GM23248 (cell line): ENCODE results near the gene RFTN1. TPM values are rescaled to one million over a fixed set of nuclear protein-coding genes. Genes with fewer than 3 reads are reported as not detected.

Experiments used
- DNase-seq: peaks from one replicate; pipeline ENCODE4 v3.0.0-alpha.2; 2015
- H2AFZ ChIP-seq: fragments of 200-600 bp; sonication (generic); 2 replicates; pipeline ENCODE4 v1.6.1; 2016; ENCODE audit warnings: antibody characterized with exemption
- H3F3A ChIP-seq: fragments of 200-600 bp; sonication (generic); 2 replicates; pipeline ENCODE4 v1.6.1; 2016; ENCODE audit warnings: mild to moderate bottlenecking, antibody characterized with exemption, mixed run types; ENCODE audit not compliant: insufficient read depth
- H3K27ac ChIP-seq: fragments of 200-600 bp; sonication (generic); 2 replicates; pipeline ENCODE4 v1.5.1; 2016; ENCODE audit warnings: mild to moderate bottlenecking
- H3K27me3 ChIP-seq: fragments of 200-600 bp; sonication (generic); replicated peaks from 2 replicates; pipeline ENCODE4 v1.6.1; 2016; ENCODE audit warnings: mild to moderate bottlenecking; ENCODE audit not compliant: insufficient read depth
- H3K36me3 ChIP-seq: fragments of 200-600 bp; sonication (generic); 2 replicates; pipeline ENCODE4 v1.6.1; 2016; ENCODE audit warnings: low read depth, mild to moderate bottlenecking
- H3K4me1 ChIP-seq: fragments of 200-600 bp; sonication (generic); 2 replicates; pipeline ENCODE4 v1.6.1; 2016; ENCODE audit warnings: mild to moderate bottlenecking; ENCODE audit not compliant: insufficient read depth
- H3K4me2 ChIP-seq: fragments of 200-600 bp; sonication (generic); one replicate; pipeline ENCODE4 v1.6.1; 2016; ENCODE audit warnings: mild to moderate bottlenecking; ENCODE audit not compliant: unreplicated experiment
- H3K4me3 ChIP-seq: fragments of 200-600 bp; sonication (generic); 2 replicates; pipeline ENCODE4 v1.5.1; 2016; ENCODE audit warnings: mild to moderate bottlenecking
- H3K79me2 ChIP-seq: fragments of 200-600 bp; sonication (generic); 2 replicates; pipeline ENCODE4 v1.6.1; 2016; ENCODE audit warnings: mild to moderate bottlenecking; ENCODE audit not compliant: insufficient read depth
- H3K9ac ChIP-seq: fragments of 200-600 bp; sonication (generic); 2 replicates; pipeline ENCODE4 v1.6.1; 2016; ENCODE audit warnings: mild to moderate bottlenecking
- H3K9me2 ChIP-seq: fragments of 200-600 bp; sonication (generic); 2 replicates; pipeline ENCODE4 v1.6.1; 2016; ENCODE audit warnings: mixed run types, mild to moderate bottlenecking, moderate library complexity; ENCODE audit not compliant: insufficient read depth
- H3K9me3 ChIP-seq: fragments of 200-600 bp; sonication (generic); one replicate; pipeline ENCODE4 v1.6.1; 2017; ENCODE audit warnings: low read depth
- H4K20me1 ChIP-seq: fragments of 200-600 bp; sonication (generic); 2 replicates; pipeline ENCODE4 v1.6.0; 2016; ENCODE audit not compliant: insufficient read depth
- EZH2 ChIP-seq: fragments of 200-600 bp; sonication (generic); IDR thresholded peaks from 2 replicates; pipeline ENCODE4 v1.6.1; 2018; ENCODE audit warnings: antibody characterized with exemption, mild to moderate bottlenecking; ENCODE audit not compliant: insufficient read depth, poor library complexity, severe bottlenecking
- EZH2phosphoT487 ChIP-seq: fragments of 200-600 bp; sonication (generic); IDR thresholded peaks from 2 replicates; pipeline ENCODE4 v1.6.1; 2018; ENCODE audit warnings: antibody characterized with exemption, moderate library complexity, mild to moderate bottlenecking, low read depth; ENCODE audit not compliant: insufficient read depth
- WGBS, 2 experiments: methylation state at CpG; one replicate each; pipeline ENCODE4 v1.1.6; 2015 to 2017; ENCODE audit warnings: low lambda C conversion rate in 2 of 2, low coverage in 1 of 2; ENCODE audit errors: missing lambda C conversion rate in 2 of 2; 5-methylcytosine and 5-hydroxymethylcytosine counted together
- in situ Hi-C: fragments of 300-500 bp; cut with MboI; formaldehyde crosslinking; loops from 2 replicates; pipeline ENCODE4 v1.15.0; 2020
- polyA plus RNA-seq: library from polyadenylated mRNA; unstranded; fragments of >200 nt; fragmentation: Nextera tagmentation; extraction: Ambion mirVana; gene quantifications from 2 replicates; pipeline ENCODE4 v1.2.1, GENCODE V29; 2016
- total RNA-seq: library from RNA; depleted of rRNA; stranded (reverse); fragments of >200 nt; shearing (Covaris generic); gene quantifications from 2 replicates; pipeline ENCODE4 v1.2.3, GENCODE V29; 2014

The RFTN1 gene
- total and polyA plus RNA-seq, 2 experiments from 2014 or later = 43.1 to 77.7 TPM

DNA sequence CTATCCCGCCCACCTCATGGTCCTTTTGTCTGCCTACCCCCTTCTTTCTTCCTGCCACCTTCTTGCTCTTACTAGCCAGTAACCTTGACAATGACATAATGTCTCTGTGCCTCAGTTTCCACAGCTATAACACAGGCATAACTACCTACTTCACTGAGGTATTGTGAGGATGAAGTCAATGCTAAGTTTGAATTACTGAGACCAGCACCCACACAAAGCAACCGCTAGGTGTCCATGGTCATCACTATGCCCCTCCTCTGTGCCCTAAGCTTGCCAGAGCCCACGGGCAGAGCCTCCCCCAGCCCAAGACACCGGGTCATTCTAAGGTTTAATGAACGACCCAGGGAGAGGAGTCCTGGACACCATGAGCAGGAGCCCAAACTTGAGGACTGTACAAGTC, 146.9 kb downstream of the RFTN1 start:
- Histone ChIP-seq H3K4me1 (peaks cover 13% of the 10 kb centered on the region; the same call in 1 of the 2 replicates), H2AFZ (no peak overlapping the region), H3K27me3 (no peaks in the 10 kb centered on the region), H4K20me1 (no peaks in the 10 kb centered on the region; the same call in 1 of the 2 replicates), H3K9me2 (no peaks in the 10 kb centered on the region), H3K4me2 (no peak overlapping the region), H3F3A (no peaks in the 10 kb centered on the region), H3K27ac (no peak overlapping the region), H3K9ac (no peak overlapping the region), H3K4me3 (no peak overlapping the region), H3K79me2 (no peaks in the 10 kb centered on the region), H3K36me3 (peaks cover 9% of the 10 kb centered on the region; the same call in 1 of the 2 replicates), H3K9me3 (no peaks in the 10 kb centered on the region)
- TF ChIP-seq EZH2 (no peak), EZH2phosphoT487 (no peak)
- DNase-seq = no peak
- 73 to 76% methylated on average over 5 of the region's 5 CpGs for WGBS, 2 experiments
- in situ Hi-C loops = no loop called here

GRCh38 chr3:16365491-16366128, 147.9 kb downstream of the RFTN1 start:
- WGBS, 2 experiments = 93 to 97% methylated on average over 6 of the region's 6 CpGs

DNA sequence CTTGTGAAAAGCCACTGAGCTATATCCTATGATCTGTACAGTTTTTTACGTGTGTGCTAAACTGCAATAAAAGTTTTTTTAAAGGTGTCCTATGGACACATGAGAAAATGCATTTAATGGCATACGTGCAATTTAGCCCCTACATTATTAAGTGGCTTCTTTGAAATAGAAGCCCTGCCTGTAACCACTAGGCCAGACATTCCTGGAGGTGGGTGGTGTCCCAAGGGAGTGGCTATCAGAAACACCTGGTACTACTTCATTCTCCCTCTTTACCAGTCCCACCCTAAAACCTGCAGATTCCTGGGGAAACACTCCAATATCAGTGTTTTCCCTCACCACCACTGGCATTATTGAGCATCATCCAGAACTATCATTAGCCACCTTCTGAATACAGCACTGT, 148.5 kb downstream of the RFTN1 start:
- in situ Hi-C loops = no loop called here
- Histone ChIP-seq H3K4me2 (no peak overlapping the region), H3K27me3 (no peaks in the 10 kb centered on the region), H4K20me1 (no peaks in the 10 kb centered on the region; the same call in 1 of the 2 replicates), H2AFZ (no peak overlapping the region), H3K79me2 (no peaks in the 10 kb centered on the region), H3K9ac (no peak overlapping the region), H3K4me3 (no peak overlapping the region), H3K9me3 (no peaks in the 10 kb centered on the region), H3K9me2 (no peaks in the 10 kb centered on the region), H3K4me1 (peaks cover 11% of the 10 kb centered on the region; the same call in 1 of the 2 replicates), H3F3A (no peaks in the 10 kb centered on the region), H3K36me3 (peaks cover 9% of the 10 kb centered on the region; the same call in 1 of the 2 replicates), H3K27ac (no peak overlapping the region)
- no peak for DNase-seq
- 94 to 97% methylated on average over 2 of the region's 2 CpGs for WGBS, 2 experiments
- TF ChIP-seq EZH2phosphoT487 = no peak
- TF ChIP-seq EZH2 = no peak

More at GRCh38 chr3:16365491-16366128, 147.9 kb downstream of the RFTN1 start:
- H3K79me2 ChIP-seq = no peaks in the 10 kb centered on the region
- peaks cover 9% of the 10 kb centered on the region; the same call in 1 of the 2 replicates for H3K36me3 ChIP-seq
- H3K9ac ChIP-seq = no peak overlapping the region
- H2AFZ ChIP-seq = no peak overlapping the region
- no peaks in the 10 kb centered on the region for H3K9me3 ChIP-seq
- no peak overlapping the region for H3K27ac ChIP-seq
- no peak for DNase-seq
- H3K4me3 ChIP-seq = no peak overlapping the region
- in situ Hi-C loops = no loop called here
- TF ChIP-seq EZH2phosphoT487 (no peak), EZH2 (no peak)
- H3K4me2 ChIP-seq = no peak overlapping the region
- H3K27me3 ChIP-seq = no peaks in the 10 kb centered on the region
- no peaks in the 10 kb centered on the region for H3K9me2 ChIP-seq
- H3K4me1 ChIP-seq = peaks cover 13% of the 10 kb centered on the region; the same call in 1 of the 2 replicates
- H3F3A ChIP-seq = no peaks in the 10 kb centered on the region
- H4K20me1 ChIP-seq = no peaks in the 10 kb centered on the region; the same call in 1 of the 2 replicates

DNA sequence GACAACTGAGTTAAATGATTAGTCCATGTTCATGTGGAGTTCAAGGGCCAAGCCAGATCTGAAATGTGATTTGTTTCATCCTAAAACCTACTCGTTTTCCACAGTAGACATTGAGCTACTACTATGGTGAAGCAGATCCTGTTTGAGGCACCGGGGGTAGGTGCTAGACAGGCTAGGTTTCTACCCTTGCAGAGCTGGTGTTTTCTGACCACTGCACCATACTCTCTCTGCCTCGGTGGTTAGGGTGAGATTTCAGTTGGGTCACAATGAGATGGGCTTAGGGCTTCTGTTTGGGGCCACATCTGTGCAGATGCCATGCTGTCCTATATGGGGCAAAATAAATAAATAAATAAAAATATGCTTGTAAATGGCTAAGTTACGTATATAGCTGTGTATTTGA, 149.2 kb downstream of the RFTN1 start:
- Histone ChIP-seq H3K4me2 (no peak overlapping the region), H3K9ac (no peak overlapping the region), H2AFZ (no peak overlapping the region), H3K4me3 (no peak overlapping the region), H3K4me1 (0 out of 2 replicates have a peak, but pooled peaks cover 4% of the 10 kb centered on the region), H3K9me2 (no peaks in the 10 kb centered on the region), H3K27me3 (no peaks in the 10 kb centered on the region), H3F3A (no peaks in the 10 kb centered on the region), H3K27ac (no peak overlapping the region), H3K79me2 (no peaks in the 10 kb centered on the region), H3K9me3 (no peaks in the 10 kb centered on the region), H4K20me1 (no peaks in the 10 kb centered on the region; the same call in 1 of the 2 replicates), H3K36me3 (peaks cover 9% of the 10 kb centered on the region; the same call in 1 of the 2 replicates)
- in situ Hi-C loops = no loop called here
- 84% methylated on average over 4 of the region's 4 CpGs for WGBS, 2 experiments
- no peak for DNase-seq
- no peak for TF ChIP-seq EZH2phosphoT487
- TF ChIP-seq EZH2 = no peak
